ENCODE measurements around the gene NECTIN3. TPM values are rescaled to one million over a fixed set of nuclear protein-coding genes. Genes with fewer than 3 reads are reported as not detected.

Gene NECTIN3
- total and polyA plus RNA-seq, 4 donors = 9.0 to 31.8 (median 15.3) TPM

- no peak for DNase-seq (ENCODE audit: low spot score)
- Histone ChIP-seq H3K4me3 (ENCODE audit: low read depth in 1 of 3, low read length in 3 of 3) (no peak overlapping the region), H3K36me3 (ENCODE audit: control insufficient read depth in 4 of 4, insufficient read depth in 3 of 4, low read depth in 1 of 4, low read length in 3 of 4) (peaks cover 0 to 23% (median 12%) of the 10 kb centered on the region in 4 donors), H3K9me3 (ENCODE audit: control insufficient read depth in 4 of 4, low read length in 3 of 4) (no peaks in the 10 kb centered on the region), H3K4me1 (ENCODE audit: control insufficient read depth in 4 of 4, insufficient read depth in 4 of 4, low read length in 3 of 4) (no peaks in the 10 kb centered on the region), H3K9ac (ENCODE audit: low read depth in 1 of 2, low read length in 2 of 2) (no peak overlapping the region), H3K27ac (ENCODE audit: low read depth in 1 of 2, low read length in 2 of 2) (no peak overlapping the region), H3K27me3 (ENCODE audit: control insufficient read depth in 4 of 4, insufficient read depth in 4 of 4, low read length in 3 of 4) (no peaks in the 10 kb centered on the region)
- no peak for TF ChIP-seq ZBTB33 (IDR thresholded peaks at IDR 0.05)
- no peak for TF ChIP-seq HNF4G (IDR thresholded peaks at IDR 0.05)
- TF ChIP-seq RAD21 (IDR thresholded peaks at IDR 0.05) = no peak
- TF ChIP-seq YY1 (IDR thresholded peaks at IDR 0.05) = no peak
- no peak for TF ChIP-seq NR2F2 (IDR thresholded peaks at IDR 0.05)
- TF ChIP-seq, protein P1, sequence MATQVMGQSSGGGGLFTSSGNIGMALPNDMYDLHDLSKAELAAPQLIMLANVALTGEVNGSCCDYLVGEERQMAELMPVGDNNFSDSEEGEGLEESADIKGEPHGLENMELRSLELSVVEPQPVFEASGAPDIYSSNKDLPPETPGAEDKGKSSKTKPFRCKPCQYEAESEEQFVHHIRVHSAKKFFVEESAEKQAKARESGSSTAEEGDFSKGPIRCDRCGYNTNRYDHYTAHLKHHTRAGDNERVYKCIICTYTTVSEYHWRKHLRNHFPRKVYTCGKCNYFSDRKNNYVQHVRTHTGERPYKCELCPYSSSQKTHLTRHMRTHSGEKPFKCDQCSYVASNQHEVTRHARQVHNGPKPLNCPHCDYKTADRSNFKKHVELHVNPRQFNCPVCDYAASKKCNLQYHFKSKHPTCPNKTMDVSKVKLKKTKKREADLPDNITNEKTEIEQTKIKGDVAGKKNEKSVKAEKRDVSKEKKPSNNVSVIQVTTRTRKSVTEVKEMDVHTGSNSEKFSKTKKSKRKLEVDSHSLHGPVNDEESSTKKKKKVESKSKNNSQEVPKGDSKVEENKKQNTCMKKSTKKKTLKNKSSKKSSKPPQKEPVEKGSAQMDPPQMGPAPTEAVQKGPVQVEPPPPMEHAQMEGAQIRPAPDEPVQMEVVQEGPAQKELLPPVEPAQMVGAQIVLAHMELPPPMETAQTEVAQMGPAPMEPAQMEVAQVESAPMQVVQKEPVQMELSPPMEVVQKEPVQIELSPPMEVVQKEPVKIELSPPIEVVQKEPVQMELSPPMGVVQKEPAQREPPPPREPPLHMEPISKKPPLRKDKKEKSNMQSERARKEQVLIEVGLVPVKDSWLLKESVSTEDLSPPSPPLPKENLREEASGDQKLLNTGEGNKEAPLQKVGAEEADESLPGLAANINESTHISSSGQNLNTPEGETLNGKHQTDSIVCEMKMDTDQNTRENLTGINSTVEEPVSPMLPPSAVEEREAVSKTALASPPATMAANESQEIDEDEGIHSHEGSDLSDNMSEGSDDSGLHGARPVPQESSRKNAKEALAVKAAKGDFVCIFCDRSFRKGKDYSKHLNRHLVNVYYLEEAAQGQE (IDR thresholded peaks at IDR 0.05) = no peak
- TF ChIP-seq HNF4A (conservative IDR thresholded peaks at IDR 0.05) = no peak
- no peak for TF ChIP-seq FOXA2 (IDR thresholded peaks at IDR 0.05)
- TF ChIP-seq, protein P2, sequence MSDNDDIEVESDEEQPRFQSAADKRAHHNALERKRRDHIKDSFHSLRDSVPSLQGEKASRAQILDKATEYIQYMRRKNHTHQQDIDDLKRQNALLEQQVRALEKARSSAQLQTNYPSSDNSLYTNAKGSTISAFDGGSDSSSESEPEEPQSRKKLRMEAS (IDR thresholded peaks at IDR 0.05) = no peak
- TF ChIP-seq JUND (IDR thresholded peaks at IDR 0.05) = no peak
- no peak for TF ChIP-seq FOXA1 (IDR thresholded peaks at IDR 0.05)
- no peak for TF ChIP-seq EGR1 (IDR thresholded peaks at IDR 0.05; ENCODE audit: low read depth in 2 of 2)
- no peak for TF ChIP-seq TAF1 (conservative IDR thresholded peaks at IDR 0.05)
- no peak for TF ChIP-seq GABPA (IDR thresholded peaks at IDR 0.05 in 1 of 2, conservative IDR thresholded peaks at IDR 0.05 in 1 of 2)
- no peak for TF ChIP-seq SP1 (IDR thresholded peaks at IDR 0.05)
- TF ChIP-seq, protein P3, sequence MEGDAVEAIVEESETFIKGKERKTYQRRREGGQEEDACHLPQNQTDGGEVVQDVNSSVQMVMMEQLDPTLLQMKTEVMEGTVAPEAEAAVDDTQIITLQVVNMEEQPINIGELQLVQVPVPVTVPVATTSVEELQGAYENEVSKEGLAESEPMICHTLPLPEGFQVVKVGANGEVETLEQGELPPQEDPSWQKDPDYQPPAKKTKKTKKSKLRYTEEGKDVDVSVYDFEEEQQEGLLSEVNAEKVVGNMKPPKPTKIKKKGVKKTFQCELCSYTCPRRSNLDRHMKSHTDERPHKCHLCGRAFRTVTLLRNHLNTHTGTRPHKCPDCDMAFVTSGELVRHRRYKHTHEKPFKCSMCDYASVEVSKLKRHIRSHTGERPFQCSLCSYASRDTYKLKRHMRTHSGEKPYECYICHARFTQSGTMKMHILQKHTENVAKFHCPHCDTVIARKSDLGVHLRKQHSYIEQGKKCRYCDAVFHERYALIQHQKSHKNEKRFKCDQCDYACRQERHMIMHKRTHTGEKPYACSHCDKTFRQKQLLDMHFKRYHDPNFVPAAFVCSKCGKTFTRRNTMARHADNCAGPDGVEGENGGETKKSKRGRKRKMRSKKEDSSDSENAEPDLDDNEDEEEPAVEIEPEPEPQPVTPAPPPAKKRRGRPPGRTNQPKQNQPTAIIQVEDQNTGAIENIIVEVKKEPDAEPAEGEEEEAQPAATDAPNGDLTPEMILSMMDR (IDR thresholded peaks at IDR 0.05; ENCODE audit: low read depth, low read length, missing input control) = no peak
- TF ChIP-seq, protein P4, sequence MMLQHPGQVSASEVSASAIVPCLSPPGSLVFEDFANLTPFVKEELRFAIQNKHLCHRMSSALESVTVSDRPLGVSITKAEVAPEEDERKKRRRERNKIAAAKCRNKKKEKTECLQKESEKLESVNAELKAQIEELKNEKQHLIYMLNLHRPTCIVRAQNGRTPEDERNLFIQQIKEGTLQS (IDR thresholded peaks at IDR 0.05) = no peak
- no peak for TF ChIP-seq RXRA (IDR thresholded peaks at IDR 0.05)
- WGBS = 96% methylated on average over 2 of the region's 2 CpGs
Observed at GRCh38 chr3:111190518-111190917, 118.9 kb downstream of the NECTIN3 start.

Measured in liver (tissue), 9 donors.